Endothelial cell (in vitro differentiated cells): ENCODE data around the gene ADGRD2. TPM values are rescaled to one million over a fixed set of nuclear protein-coding genes. Genes with fewer than 3 reads are reported as not detected.

Source experiments
- DNase-seq: peaks from one replicate; pipeline ENCODE4 v3.0.0; 2021; ENCODE audit warnings: low spot score
- H3K27ac Mint-ChIP-seq: one replicate; pipeline ENCODE4 v1.8.0; 2021; ENCODE audit warnings: mixed read lengths, inconsistent platforms; ENCODE audit not compliant: unreplicated experiment
- H3K27me3 Mint-ChIP-seq: one replicate; pipeline ENCODE4 v1.8.0; 2021; ENCODE audit warnings: mild to moderate bottlenecking, moderate library complexity, mixed read lengths, inconsistent platforms; ENCODE audit not compliant: unreplicated experiment
- H3K36me3 Mint-ChIP-seq: one replicate; pipeline ENCODE4 v1.8.0; 2021; ENCODE audit warnings: mild to moderate bottlenecking, low read depth, mixed read lengths, inconsistent platforms; ENCODE audit not compliant: unreplicated experiment
- H3K4me1 Mint-ChIP-seq: one replicate; pipeline ENCODE4 v1.8.0; 2021; ENCODE audit warnings: mild to moderate bottlenecking, mixed read lengths, inconsistent platforms; ENCODE audit not compliant: unreplicated experiment
- H3K4me3 Mint-ChIP-seq: one replicate; pipeline ENCODE4 v1.8.0; 2021; ENCODE audit warnings: mild to moderate bottlenecking, mixed read lengths, inconsistent platforms; ENCODE audit not compliant: unreplicated experiment
- H3K9me3 Mint-ChIP-seq: one replicate; pipeline ENCODE4 v1.8.0; 2021; ENCODE audit warnings: mixed read lengths, inconsistent platforms; ENCODE audit not compliant: unreplicated experiment
- total RNA-seq: library from RNA; stranded (reverse); fragmentation: NEBNext Ultra II Directional; extraction: Animal tissue kit (Norgen Biotek cat#: 25700); gene quantifications from one replicate; pipeline ENCODE4 v1.2.1, GENCODE V29; 2021; ENCODE audit not compliant: unreplicated experiment
- TF ChIP-seq, protein P1 (sequence below): fragments of 200-600 bp; sonication (generic); IDR thresholded peaks from one replicate; pipeline ENCODE4 v1.5.0; 2021; ENCODE audit warnings: antibody characterized with exemption; ENCODE audit not compliant: unreplicated experiment

ADGRD2 gene
- total RNA-seq, 1 donor from 2014 or later = not detected

DNA sequence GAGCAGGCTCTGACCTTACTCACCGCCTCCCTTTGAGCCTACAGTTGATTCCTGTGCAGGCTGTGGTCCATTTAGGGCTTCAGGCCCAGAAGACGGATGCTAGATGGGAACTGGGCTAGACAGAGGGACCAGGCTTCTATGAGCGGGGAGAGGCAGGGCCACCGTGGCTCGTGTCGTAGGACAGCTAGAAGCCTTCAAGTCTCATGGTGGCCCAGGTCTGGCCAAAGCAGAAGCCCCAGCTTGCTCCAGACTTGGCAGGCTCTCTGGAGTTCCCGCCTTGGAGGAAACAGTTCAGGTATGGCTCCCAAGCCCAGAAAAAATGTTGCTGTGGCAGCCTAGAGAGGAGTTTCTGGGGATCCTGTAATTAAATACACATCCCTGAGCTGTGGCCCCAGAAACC is 67.9 kb downstream of the ADGRD2 start:
- H3K27me3 Mint-ChIP-seq = peaks cover 4% of the 10 kb centered on the region
- no peak overlapping the region for H3K4me3 Mint-ChIP-seq
- TF ChIP-seq, protein P1, sequence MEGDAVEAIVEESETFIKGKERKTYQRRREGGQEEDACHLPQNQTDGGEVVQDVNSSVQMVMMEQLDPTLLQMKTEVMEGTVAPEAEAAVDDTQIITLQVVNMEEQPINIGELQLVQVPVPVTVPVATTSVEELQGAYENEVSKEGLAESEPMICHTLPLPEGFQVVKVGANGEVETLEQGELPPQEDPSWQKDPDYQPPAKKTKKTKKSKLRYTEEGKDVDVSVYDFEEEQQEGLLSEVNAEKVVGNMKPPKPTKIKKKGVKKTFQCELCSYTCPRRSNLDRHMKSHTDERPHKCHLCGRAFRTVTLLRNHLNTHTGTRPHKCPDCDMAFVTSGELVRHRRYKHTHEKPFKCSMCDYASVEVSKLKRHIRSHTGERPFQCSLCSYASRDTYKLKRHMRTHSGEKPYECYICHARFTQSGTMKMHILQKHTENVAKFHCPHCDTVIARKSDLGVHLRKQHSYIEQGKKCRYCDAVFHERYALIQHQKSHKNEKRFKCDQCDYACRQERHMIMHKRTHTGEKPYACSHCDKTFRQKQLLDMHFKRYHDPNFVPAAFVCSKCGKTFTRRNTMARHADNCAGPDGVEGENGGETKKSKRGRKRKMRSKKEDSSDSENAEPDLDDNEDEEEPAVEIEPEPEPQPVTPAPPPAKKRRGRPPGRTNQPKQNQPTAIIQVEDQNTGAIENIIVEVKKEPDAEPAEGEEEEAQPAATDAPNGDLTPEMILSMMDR = no peak
- no peak overlapping the region for H3K27ac Mint-ChIP-seq
- DNase-seq = no peak
- no peaks in the 10 kb centered on the region for H3K9me3 Mint-ChIP-seq
- peaks cover 30% of the 10 kb centered on the region for H3K4me1 Mint-ChIP-seq
- peaks cover 26% of the 10 kb centered on the region for H3K36me3 Mint-ChIP-seq

DNA sequence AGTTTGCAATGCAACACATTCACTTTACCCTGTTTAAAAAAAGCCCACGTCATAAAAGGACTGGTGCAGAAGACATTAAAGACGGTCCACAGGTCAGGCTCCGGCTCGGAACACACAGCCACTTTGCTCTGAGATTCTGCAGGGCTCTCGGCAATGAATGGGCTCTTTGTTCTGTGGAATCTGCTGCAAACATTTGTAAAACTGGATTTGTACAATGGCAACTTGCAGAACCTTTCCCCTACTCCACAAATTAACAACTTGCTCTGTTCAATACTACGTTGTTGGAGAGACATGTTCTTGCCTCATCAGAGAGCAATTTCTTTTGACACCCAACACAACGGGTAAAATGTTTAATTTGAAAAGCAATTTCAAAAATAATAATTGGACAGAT is 70.0 kb downstream of the ADGRD2 start:
- peak overlapping the region; percentile 28 for H3K4me3 Mint-ChIP-seq
- peaks cover 4% of the 10 kb centered on the region for H3K27me3 Mint-ChIP-seq
- H3K27ac Mint-ChIP-seq = no peak overlapping the region
- TF ChIP-seq, protein P1 = no peak
- DNase-seq = no peak
- H3K36me3 Mint-ChIP-seq = peaks cover 31% of the 10 kb centered on the region
- no peaks in the 10 kb centered on the region for H3K9me3 Mint-ChIP-seq
- peaks cover 21% of the 10 kb centered on the region for H3K4me1 Mint-ChIP-seq

DNA sequence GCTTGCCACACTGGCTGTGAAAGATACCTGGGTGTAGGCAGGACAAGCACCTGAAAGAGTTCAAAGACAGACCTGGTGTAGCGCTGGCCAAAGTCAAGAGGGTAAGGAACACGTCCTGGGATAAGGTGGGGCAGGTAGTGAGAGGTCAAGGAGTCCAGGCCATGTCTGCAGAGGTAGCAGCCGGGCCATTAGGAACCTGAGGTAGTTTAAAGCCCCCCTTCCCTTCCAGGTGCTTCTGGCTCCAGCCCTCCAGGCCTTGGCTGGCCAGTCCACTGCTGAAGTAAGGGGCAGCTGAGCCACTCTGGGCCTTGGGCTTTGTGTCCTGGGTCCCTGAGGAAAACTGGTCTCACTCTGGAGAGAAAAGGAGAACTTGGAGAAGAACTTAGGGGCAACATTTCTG is 70.9 kb downstream of the ADGRD2 start:
- H3K4me1 Mint-ChIP-seq = peaks cover 21% of the 10 kb centered on the region

DNA sequence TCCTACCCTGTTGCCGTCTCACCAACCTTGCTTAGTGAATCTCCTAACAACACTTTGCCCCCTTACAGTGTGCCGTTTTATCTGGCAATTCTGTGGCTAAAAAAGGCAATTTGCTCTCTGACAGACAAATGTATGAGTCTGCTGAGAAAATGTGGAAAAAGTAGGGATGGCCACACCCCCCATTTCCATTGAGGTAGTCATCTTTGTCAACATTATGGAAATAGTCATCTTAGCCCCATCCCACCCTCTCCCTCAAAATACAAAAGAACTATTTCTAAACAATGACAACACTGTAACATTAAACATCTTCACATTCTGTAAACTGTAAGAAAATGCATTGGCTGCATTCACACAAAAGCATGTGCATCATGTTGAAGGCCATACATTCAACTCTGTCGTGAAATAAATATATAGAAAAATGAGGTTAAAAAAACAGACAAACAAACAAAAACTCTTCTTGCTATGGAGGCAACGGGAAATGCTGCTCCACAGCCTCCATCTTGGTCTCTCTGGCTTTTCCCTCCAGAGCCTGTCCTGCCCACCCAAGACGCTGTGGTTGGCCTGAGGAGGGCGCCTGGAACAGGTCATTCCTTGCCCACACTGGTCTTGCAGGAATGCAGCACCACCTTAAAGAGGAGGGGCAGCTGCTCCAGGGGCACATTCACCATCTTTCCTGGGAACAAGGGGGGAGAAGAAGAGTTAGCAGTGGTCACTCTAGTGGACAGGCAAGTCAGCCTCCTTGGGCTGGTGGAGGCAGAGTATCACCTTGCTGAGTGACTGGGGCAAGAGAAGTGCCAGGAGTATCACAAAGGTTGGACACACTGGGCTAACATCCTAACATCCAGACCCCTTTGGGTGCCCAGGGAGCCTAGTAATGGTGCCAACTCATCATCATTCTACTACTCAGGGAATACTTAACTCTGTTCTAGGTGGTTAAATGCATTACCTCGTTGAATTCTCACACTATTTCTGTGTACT is 72.2 kb downstream of the ADGRD2 start:
- peaks cover 13% of the 10 kb centered on the region for H3K4me1 Mint-ChIP-seq
- no peaks in the 10 kb centered on the region for H3K9me3 Mint-ChIP-seq
- no peak for DNase-seq
- peaks cover 27% of the 10 kb centered on the region for H3K36me3 Mint-ChIP-seq
- peaks cover 2% of the 10 kb centered on the region for H3K27me3 Mint-ChIP-seq
- TF ChIP-seq, protein P1 = no peak
- no peak overlapping the region for H3K4me3 Mint-ChIP-seq
- H3K27ac Mint-ChIP-seq = no peak overlapping the region

More for the DNA sequence above, 70.9 kb downstream of the ADGRD2 start:
- Mint-ChIP-seq H3K27me3 (peaks cover 4% of the 10 kb centered on the region), H3K9me3 (no peaks in the 10 kb centered on the region), H3K4me3 (peak overlapping the region; percentile 17), H3K27ac (no peak overlapping the region), H3K36me3 (peaks cover 31% of the 10 kb centered on the region)
- TF ChIP-seq, protein P1 = no peak
- no peak for DNase-seq

DNA sequence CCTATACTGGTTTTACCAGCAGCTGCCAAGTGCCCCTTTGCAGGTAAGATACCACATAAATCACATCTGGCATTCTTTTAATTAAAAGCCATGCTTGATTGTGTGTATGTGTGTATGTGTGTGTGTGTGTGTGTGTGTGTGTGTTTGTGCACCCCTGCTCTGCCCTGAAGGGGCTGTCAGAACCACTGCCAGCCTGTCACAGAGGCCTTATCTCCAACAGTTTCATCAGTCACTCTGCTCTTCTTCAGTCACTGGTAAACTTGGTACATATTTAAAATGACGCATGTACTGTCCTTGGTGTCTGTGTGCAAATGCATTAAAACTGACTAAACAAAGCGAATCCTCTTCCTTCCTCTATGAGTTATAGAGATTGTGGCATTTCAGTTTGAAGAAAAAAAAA is 75.9 kb downstream of the ADGRD2 start:
- H3K27ac Mint-ChIP-seq = no peak overlapping the region
- TF ChIP-seq, protein P1 = no peak
- H3K4me1 Mint-ChIP-seq = no peaks in the 10 kb centered on the region
- peaks cover 2% of the 10 kb centered on the region for H3K27me3 Mint-ChIP-seq
- DNase-seq = no peak
- no peak overlapping the region for H3K4me3 Mint-ChIP-seq
- H3K9me3 Mint-ChIP-seq = no peaks in the 10 kb centered on the region
- H3K36me3 Mint-ChIP-seq = peaks cover 17% of the 10 kb centered on the region
